Tibial nerve (tissue), 4 donors: ENCODE data around the gene MYO3B. TPM values are rescaled to one million over a fixed set of nuclear protein-coding genes. Genes with fewer than 3 reads are reported as not detected.

Experiments
- DNase-seq, 2 donors: peaks; one replicate each; pipeline ENCODE4 v3.0.0-alpha.2; 2019; ENCODE audit warnings: low spot score in 2 of 2
- H3K27ac ChIP-seq, 4 donors: fragments of 200-600 bp; sonication (generic) in 3 of 4; one replicate each; pipeline ENCODE4 v1.5.1; 2017 to 2019; ENCODE audit warnings: mild to moderate bottlenecking in 1 of 4
- H3K27me3 ChIP-seq, 2 donors: fragments of 200-600 bp; sonication (generic) in 1 of 2; one replicate each; pipeline versions ENCODE4 v1.5.1 to v1.6.0; 2017 to 2019
- H3K36me3 ChIP-seq, 3 donors: fragments of 200-600 bp; sonication (generic); one replicate each; pipeline ENCODE4 v1.5.1; 2018 to 2019
- H3K4me1 ChIP-seq, 4 donors: fragments of 200-600 bp; sonication (generic) in 3 of 4; one replicate each; pipeline ENCODE4 v1.5.1; 2017 to 2019
- H3K4me3 ChIP-seq, 4 donors: fragments of 200-600 bp; sonication (generic) in 3 of 4; one replicate each; pipeline ENCODE4 v1.5.1; 2017 to 2019; ENCODE audit warnings: mild to moderate bottlenecking in 1 of 4, moderate library complexity in 1 of 4
- H3K9me3 ChIP-seq, 4 donors: fragments of 200-600 bp; sonication (generic) in 3 of 4; one replicate each; pipeline ENCODE4 v1.5.1; 2017 to 2019
- EP300 ChIP-seq, 2 donors: sonication (generic); formaldehyde crosslinking; IDR thresholded peaks; one replicate each; pipeline ENCODE4 v1.6.1; 2017; ENCODE audit warnings: antibody characterized with exemption in 2 of 2, mild to moderate bottlenecking in 1 of 2
- POLR2A ChIP-seq, 2 donors: fragments of 450-650 bp; IDR thresholded peaks; one replicate each; pipeline ENCODE4 v1.6.1; 2017; ENCODE audit warnings: antibody characterized with exemption in 2 of 2, mild to moderate bottlenecking in 2 of 2, moderate library complexity in 2 of 2
- WGBS, 2 donors: methylation state at CpG; one replicate each; pipeline ENCODE4 v1.1.5; 2018; 5-methylcytosine and 5-hydroxymethylcytosine counted together
- total RNA-seq, 4 donors: library from RNA; depleted of rRNA; stranded (reverse); fragments of >200 nt; gene quantifications; one replicate each; pipeline ENCODE4 v1.1.0, GENCODE V29; 2016
- TF ChIP-seq, protein P1 (sequence below), 5 experiments: fragments of 200-600 bp in 3 of 5; fragments of 450-650 bp in 2 of 5; sonication (generic) in 3 of 5; IDR thresholded peaks; one replicate each; pipeline ENCODE4 v1.5.1; 2016 to 2019; ENCODE audit warnings: antibody characterized with exemption in 5 of 5, mild to moderate bottlenecking in 3 of 5, moderate library complexity in 2 of 5

MYO3B gene
- total RNA-seq, 4 donors from 2014 or later, result 0.22 to 0.63 (median 0.39) TPM; not detected in 1

DNA sequence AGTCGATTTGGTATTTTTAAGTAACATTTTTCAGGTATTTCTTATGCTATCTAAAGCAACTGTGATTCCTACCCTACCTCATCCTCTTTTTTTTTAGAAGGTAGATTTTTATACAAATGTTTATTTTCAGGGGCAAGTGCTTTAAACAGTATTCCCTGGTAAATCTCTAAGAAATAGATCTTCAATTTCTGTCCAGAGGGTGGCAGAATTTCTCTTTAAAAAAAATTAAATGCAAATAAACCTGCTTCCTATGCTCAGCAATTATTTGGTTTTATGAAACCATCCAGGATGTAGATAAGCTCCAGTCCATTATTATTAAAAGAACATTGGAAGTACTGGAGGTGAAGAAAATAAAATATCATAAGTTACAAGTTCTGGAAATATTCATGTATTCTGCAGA, 191.9 kb downstream of the MYO3B start:
- 19 to 23% methylated on average over 1 of the region's 1 CpG for WGBS, 2 donors
- Histone ChIP-seq H3K27me3 (peaks cover 0 to 52% of the 10 kb centered on the region in 2 donors), H3K4me3 (no peak overlapping the region)

DNA sequence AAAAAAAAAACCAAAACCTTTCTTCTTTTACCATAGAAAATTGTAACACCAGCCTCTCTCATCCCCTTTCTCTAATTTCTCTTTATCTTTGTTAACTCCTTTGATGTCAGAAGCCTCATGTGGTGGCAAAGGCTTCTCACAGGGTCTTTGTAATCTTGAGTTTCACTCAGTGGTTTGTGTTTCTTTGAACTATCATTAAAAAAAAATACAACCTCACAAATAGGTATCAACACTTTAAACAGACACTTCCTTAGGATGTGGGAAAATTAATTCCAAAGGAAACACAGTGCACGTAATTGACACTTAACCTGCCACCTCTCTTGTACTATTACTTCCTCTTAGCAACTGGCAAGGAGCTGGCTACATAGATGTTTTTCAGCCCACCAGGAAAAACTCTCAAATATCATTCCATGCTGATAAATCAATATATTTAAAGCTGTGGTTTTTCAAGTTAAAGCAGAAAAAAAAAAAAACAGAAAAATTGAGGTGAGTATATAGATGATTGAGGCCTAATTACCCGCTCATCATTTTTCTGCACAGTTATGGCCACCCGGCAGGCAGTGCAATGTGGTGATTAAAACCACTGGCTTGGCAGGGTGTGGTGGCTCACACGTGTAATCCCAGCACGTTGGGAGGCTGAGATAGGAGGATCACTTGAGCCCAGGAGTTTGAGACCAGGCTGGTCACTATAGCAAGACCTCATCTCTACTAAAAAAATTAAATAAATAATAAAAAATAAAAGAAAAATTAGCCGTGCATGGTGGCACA, 193.5 kb downstream of the MYO3B start:
- WGBS, 2 donors, result 71 to 76% methylated on average over 6 of the region's 6 CpGs
- no peaks in the 10 kb centered on the region for H3K36me3 ChIP-seq
- no peak overlapping the region for H3K4me3 ChIP-seq
- no peak for DNase-seq
- no peaks in the 10 kb centered on the region for H3K4me1 ChIP-seq
- no peaks in the 10 kb centered on the region for H3K9me3 ChIP-seq
- H3K27ac ChIP-seq, result no peak overlapping the region
- TF ChIP-seq POLR2A (IDR thresholded peaks at IDR 0.05), result no peak
- TF ChIP-seq EP300 (IDR thresholded peaks at IDR 0.05), result no peak
- TF ChIP-seq, protein P1, sequence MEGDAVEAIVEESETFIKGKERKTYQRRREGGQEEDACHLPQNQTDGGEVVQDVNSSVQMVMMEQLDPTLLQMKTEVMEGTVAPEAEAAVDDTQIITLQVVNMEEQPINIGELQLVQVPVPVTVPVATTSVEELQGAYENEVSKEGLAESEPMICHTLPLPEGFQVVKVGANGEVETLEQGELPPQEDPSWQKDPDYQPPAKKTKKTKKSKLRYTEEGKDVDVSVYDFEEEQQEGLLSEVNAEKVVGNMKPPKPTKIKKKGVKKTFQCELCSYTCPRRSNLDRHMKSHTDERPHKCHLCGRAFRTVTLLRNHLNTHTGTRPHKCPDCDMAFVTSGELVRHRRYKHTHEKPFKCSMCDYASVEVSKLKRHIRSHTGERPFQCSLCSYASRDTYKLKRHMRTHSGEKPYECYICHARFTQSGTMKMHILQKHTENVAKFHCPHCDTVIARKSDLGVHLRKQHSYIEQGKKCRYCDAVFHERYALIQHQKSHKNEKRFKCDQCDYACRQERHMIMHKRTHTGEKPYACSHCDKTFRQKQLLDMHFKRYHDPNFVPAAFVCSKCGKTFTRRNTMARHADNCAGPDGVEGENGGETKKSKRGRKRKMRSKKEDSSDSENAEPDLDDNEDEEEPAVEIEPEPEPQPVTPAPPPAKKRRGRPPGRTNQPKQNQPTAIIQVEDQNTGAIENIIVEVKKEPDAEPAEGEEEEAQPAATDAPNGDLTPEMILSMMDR (IDR thresholded peaks at IDR 0.05), result no peak
- peaks cover 0 to 41% of the 10 kb centered on the region in 2 donors for H3K27me3 ChIP-seq

More for the DNA sequence above, 191.9 kb downstream of the MYO3B start:
- no peak for DNase-seq
- no peak for TF ChIP-seq POLR2A (IDR thresholded peaks at IDR 0.05)
- TF ChIP-seq, protein P1 (IDR thresholded peaks at IDR 0.05), result peak in 2 of 5 experiments; percentile 22 to 31
- Histone ChIP-seq H3K27ac (no peak overlapping the region), H3K4me1 (no peaks in the 10 kb centered on the region), H3K9me3 (no peaks in the 10 kb centered on the region), H3K36me3 (no peaks in the 10 kb centered on the region)

DNA sequence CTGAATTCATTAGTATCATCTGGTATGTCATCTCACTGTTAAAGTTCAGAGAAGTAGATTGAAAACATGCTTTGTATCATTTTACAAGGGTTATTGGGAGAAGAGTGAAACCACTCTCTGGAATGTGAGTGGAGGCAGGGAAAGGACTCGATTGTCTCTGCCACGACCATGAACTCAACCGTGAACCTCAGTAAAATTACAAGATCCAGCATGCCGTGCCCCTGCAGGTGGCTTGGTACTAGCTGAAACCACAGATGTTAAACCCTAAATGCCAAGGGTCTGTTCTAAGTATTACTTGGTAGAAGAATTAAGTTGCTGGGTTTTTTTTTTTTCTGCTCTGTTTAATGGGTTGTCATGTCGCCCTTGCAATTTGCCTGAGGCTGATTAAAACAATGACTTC, 197.2 kb downstream of the MYO3B start:
- DNase-seq, result no peak
- Histone ChIP-seq H3K27me3 (peaks cover 0 to 19% of the 10 kb centered on the region in 2 donors), H3K9me3 (no peaks in the 10 kb centered on the region), H3K4me1 (no peaks in the 10 kb centered on the region), H3K36me3 (no peaks in the 10 kb centered on the region), H3K27ac (no peak overlapping the region), H3K4me3 (no peak overlapping the region)
- TF ChIP-seq POLR2A (IDR thresholded peaks at IDR 0.05), result no peak
- TF ChIP-seq EP300 (IDR thresholded peaks at IDR 0.05), result no peak
- TF ChIP-seq, protein P1 (IDR thresholded peaks at IDR 0.05), result no peak
- WGBS, 2 donors, result 16 to 43% methylated on average over 5 of the region's 5 CpGs

DNA sequence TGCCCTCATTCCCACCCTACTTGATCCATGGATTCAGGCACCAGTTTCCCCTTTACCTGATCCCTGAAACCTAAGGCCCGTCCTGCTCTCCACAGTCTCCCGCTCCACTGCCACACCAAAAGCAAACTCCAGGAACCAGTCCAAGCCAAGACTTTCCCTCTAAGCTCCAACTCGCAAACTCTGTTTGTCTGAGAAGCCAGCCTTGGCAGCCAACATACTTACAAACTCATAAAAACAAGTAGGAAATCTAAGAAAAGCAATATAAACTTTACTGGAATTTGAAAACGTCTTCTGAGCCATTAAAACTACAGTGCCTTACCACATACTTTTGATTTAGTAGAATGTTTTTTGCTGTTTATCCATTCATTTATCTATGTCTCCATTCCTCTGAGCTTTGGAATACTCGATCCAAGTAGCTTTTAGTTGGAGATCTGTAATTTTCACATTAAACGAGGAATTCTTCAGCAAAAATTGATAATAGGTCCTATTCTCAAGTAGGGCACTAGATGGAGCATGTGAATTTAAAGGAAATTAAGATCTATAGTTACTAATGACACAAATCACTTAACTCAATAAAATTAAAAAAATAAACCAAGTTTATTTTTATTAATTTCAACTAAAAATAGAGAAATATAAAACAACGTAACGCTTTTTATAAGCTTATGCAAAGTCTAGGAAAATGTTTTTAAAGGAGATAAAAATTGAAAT, 199.7 kb downstream of the MYO3B start:
- no peaks in the 10 kb centered on the region for H3K4me1 ChIP-seq
- H3K9me3 ChIP-seq, result no peaks in the 10 kb centered on the region
- H3K36me3 ChIP-seq, result no peaks in the 10 kb centered on the region
- 66 to 72% methylated on average over 8 of the region's 8 CpGs for WGBS, 2 donors
- no peak overlapping the region for H3K4me3 ChIP-seq
- DNase-seq, result no peak
- H3K27me3 ChIP-seq, result peaks cover 0 to 2% of the 10 kb centered on the region in 2 donors
- no peak overlapping the region for H3K27ac ChIP-seq
- TF ChIP-seq POLR2A (IDR thresholded peaks at IDR 0.05), result no peak
- no peak for TF ChIP-seq EP300 (IDR thresholded peaks at IDR 0.05)
- TF ChIP-seq, protein P1 (IDR thresholded peaks at IDR 0.05), result no peak

DNA sequence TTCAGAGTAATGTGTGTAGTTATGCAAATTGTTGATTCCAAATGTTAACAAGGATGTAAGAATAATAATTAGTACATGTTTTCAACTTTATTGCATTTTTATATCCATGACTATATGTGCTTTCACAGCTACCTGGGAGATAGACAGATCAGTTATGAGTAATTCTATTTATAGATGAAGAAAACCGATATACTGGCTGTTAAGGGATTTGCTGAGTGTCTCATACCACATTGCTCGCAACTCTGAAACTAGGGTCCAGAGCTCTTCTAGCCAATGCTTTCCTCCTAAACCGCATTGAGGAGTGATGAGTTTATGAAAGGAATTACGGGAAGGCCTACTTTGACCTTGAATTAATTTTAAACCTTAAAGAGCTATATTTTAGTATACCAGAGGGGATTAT, 202.3 kb downstream of the MYO3B start:
- Histone ChIP-seq H3K36me3 (no peaks in the 10 kb centered on the region), H3K9me3 (no peaks in the 10 kb centered on the region), H3K4me3 (no peak overlapping the region), H3K27ac (no peak overlapping the region), H3K27me3 (no peaks in the 10 kb centered on the region), H3K4me1 (no peaks in the 10 kb centered on the region)
- no peak for DNase-seq
- no peak for TF ChIP-seq EP300 (IDR thresholded peaks at IDR 0.05)
- TF ChIP-seq, protein P1 (IDR thresholded peaks at IDR 0.05), result no peak
- TF ChIP-seq POLR2A (IDR thresholded peaks at IDR 0.05), result no peak
- 77 to 83% methylated on average over 4 of the region's 4 CpGs for WGBS, 2 donors
